ENCODE measurements around the gene EEPD1.

- no peak for TF ChIP-seq ISL1 (CRISPR knock-in tag; IDR thresholded peaks at IDR 0.05)
- TF ChIP-seq RARB (CRISPR knock-in tag; IDR thresholded peaks at IDR 0.05): no peak
- TF ChIP-seq BACH2 (CRISPR knock-in tag; IDR thresholded peaks at IDR 0.05; ENCODE audit: borderline replicate concordance): no peak
- TF ChIP-seq ZFP30 (CRISPR knock-in tag; IDR thresholded peaks at IDR 0.05): no peak
- TF ChIP-seq PATZ1 (CRISPR knock-in tag; IDR thresholded peaks at IDR 0.05; ENCODE audit: borderline replicate concordance): no peak
- TF ChIP-seq ZFP3 (CRISPR knock-in tag; IDR thresholded peaks at IDR 0.05): no peak
- TF ChIP-seq ZC3H10 (CRISPR knock-in tag; IDR thresholded peaks at IDR 0.05): no peak
- no peak for TF ChIP-seq POU6F1 (CRISPR knock-in tag; IDR thresholded peaks at IDR 0.05; ENCODE audit: borderline replicate concordance, low read depth)
- TF ChIP-seq TCF4 (CRISPR knock-in tag; IDR thresholded peaks at IDR 0.05; ENCODE audit: borderline replicate concordance): no peak
- TF ChIP-seq OSR1 (CRISPR knock-in tag; IDR thresholded peaks at IDR 0.05): no peak
Observed at GRCh38 chr7:36198854-36199266, 45.8 kb downstream of the EEPD1 start.

Measured in SK-N-SH treated with all-trans-retinoic acid at 6 μM for 48 hours (cell line).